ENCODE results near the gene STAP2. TPM values are rescaled to one million over a fixed set of nuclear protein-coding genes. Genes with fewer than 3 reads are reported as not detected.
A peak's percentile ranks its signal among the peaks of the same experiment; 100 is the strongest.

STAP2 gene
- total and polyA plus RNA-seq, 4 donors: 24.4 to 32.6 (median 27.3) TPM

DNA sequence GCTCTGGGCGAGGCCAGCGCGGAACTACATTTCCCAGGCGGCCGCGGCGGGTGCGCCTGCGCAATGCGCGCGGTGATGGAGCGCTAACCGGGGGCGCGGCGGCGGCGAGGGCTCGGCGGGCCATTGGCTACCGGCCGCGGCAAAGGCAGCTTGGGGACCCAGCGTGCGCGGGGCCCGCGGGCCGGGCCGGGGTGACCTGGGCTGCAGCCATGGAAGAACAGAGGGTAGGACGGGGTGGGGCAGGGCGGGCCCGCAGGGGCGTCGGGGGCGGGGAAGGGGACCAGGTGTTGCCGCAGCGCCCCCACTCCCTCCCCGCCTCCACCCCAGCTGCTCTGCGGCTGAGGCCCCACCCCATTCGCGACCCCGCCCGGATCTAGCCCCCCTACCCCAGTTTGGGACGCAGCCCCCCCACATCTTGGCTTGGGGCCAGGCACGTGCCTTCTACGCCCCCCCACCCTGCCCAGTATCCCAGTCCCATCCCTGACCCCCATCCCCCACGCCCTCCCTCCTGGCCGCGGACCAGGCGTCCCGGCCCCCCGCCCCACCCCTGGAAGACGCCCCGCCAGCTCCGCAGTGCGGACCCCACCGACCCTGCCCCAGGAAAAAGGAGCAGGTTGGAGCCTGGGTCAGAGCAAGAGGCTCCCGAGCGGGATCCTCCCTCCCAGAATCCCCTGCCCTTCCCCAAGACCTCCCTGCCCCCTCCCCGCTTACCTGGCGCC is 33.9 kb downstream of the STAP2 start, which contains the start of gene FSD1:
FSD1 (plus strand) TSS at position 61 of the 719 bp plus-strand sequence; CDS start at position 210, 149 bp downstream.
- 8% methylated on average over 44 to 58 of the region's 63 CpGs for WGBS, 2 donors
- Histone ChIP-seq H3K36me3 (ENCODE audit: control insufficient read depth in 4 of 4, insufficient read depth in 4 of 4, low read length in 4 of 4) (no peaks in the 10 kb centered on the region), H3K4me1 (ENCODE audit: control insufficient read depth in 5 of 5, insufficient read depth in 5 of 5, low read length in 5 of 5) (no peaks in the 10 kb centered on the region), H3K9me3 (ENCODE audit: control insufficient read depth in 4 of 4, insufficient read depth in 3 of 4, low read length in 3 of 4) (peaks cover 0 to 2% (median 0%) of the 10 kb centered on the region in 4 donors), H3K4me3 (no peak within 1 kb of the TSS), H3K27me3 (ENCODE audit: control insufficient read depth in 3 of 3, insufficient read depth in 3 of 3, low read length in 2 of 3) (no peaks in the 10 kb centered on the region), H3K27ac (ENCODE audit: low read depth in 1 of 2, low read length in 1 of 2) (no peak within 1 kb of the TSS), H3K9ac (ENCODE audit: insufficient read depth in 1 of 2, low read length in 2 of 2) (no peak within 1 kb of the TSS)
- TF ChIP-seq, protein P1, sequence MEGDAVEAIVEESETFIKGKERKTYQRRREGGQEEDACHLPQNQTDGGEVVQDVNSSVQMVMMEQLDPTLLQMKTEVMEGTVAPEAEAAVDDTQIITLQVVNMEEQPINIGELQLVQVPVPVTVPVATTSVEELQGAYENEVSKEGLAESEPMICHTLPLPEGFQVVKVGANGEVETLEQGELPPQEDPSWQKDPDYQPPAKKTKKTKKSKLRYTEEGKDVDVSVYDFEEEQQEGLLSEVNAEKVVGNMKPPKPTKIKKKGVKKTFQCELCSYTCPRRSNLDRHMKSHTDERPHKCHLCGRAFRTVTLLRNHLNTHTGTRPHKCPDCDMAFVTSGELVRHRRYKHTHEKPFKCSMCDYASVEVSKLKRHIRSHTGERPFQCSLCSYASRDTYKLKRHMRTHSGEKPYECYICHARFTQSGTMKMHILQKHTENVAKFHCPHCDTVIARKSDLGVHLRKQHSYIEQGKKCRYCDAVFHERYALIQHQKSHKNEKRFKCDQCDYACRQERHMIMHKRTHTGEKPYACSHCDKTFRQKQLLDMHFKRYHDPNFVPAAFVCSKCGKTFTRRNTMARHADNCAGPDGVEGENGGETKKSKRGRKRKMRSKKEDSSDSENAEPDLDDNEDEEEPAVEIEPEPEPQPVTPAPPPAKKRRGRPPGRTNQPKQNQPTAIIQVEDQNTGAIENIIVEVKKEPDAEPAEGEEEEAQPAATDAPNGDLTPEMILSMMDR (IDR thresholded peaks at IDR 0.05; ENCODE audit: control extremely low read depth, extremely low read depth): no peak
- ATAC-seq (ENCODE audit: insufficient read depth, low FRiP score): no peak
- peak; percentile 24 to 65 (median 43) for DNase-seq

DNA sequence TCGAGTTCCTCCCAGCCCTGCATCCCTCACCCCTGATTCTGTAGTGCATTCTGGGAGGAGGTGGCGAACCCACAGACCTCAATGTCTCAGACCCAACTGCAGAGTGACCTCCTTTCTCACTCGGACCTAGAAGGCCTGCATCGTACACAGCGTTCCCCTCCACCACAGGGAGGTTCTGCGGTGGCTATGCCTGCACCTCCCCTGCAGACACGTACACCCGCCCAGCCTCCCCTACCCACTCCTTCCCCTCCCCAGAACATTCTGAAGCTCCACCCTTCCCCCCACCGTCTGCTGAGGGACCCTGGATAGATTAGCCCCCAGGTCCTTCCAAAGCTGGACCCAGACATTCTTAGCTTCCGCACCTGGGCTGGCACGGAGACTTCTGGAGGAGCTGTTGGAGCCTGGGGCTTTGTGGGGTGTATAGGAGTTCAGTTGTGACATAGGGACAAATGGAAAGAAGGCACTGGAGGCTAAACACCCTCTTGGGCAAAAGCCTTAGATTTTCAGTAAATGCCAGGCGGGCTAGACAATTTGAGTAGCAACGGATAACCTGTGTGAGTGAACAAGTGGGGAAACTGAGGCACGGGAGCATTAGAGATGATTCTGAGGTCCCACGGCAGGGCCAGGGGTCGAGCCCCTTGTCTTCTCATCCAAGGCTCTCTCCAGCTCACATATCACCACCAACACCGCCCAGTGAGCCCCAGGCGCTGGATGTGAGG is 34.6 kb downstream of the STAP2 start:
- ATAC-seq (ENCODE audit: insufficient read depth, low FRiP score) (no peak), DNase-seq (no peak)
- peaks cover 0 to 2% (median 0%) of the 10 kb centered on the region in 4 donors for H3K9me3 ChIP-seq (ENCODE audit: control insufficient read depth in 4 of 4, insufficient read depth in 3 of 4, low read length in 3 of 4)
- TF ChIP-seq, protein P1 (IDR thresholded peaks at IDR 0.05; ENCODE audit: control extremely low read depth, extremely low read depth): no peak
- H3K4me3 ChIP-seq: no peak overlapping the region
- no peak overlapping the region for H3K27ac ChIP-seq (ENCODE audit: low read depth in 1 of 2, low read length in 1 of 2)
- no peaks in the 10 kb centered on the region for H3K36me3 ChIP-seq (ENCODE audit: control insufficient read depth in 4 of 4, insufficient read depth in 4 of 4, low read length in 4 of 4)
- 48 to 53% methylated on average over 18 of the region's 18 CpGs for WGBS, 2 donors
- H3K4me1 ChIP-seq (ENCODE audit: control insufficient read depth in 5 of 5, insufficient read depth in 5 of 5, low read length in 5 of 5): no peaks in the 10 kb centered on the region
- no peaks in the 10 kb centered on the region for H3K27me3 ChIP-seq (ENCODE audit: control insufficient read depth in 3 of 3, insufficient read depth in 3 of 3, low read length in 2 of 3)
- no peak overlapping the region for H3K9ac ChIP-seq (ENCODE audit: insufficient read depth in 1 of 2, low read length in 2 of 2)

DNA sequence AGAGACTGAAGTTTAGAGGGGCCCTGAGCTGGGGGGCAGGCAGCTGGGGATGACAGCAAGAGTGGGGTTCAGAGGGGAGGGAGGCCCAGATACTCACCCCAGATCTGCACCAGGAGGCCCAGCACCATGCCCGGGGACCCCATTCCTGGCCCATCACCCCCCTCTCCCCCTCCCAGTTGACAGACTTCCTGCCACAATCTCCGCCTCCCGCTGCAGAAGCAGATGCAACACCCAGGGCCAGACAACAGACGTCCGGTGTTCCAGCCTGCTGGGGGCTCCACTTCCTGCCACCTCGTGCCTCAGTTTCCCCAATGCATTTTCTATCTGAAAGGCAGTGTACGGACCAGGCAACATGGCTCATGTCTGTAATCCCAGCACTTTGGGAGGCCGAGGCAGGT is 36.4 kb downstream of the STAP2 start, which contains the start of gene TMIGD2:
TMIGD2 (minus strand) TSS at position 147 of the 398 bp plus-strand sequence; CDS start at position 143, 4 bp downstream.
- Histone ChIP-seq H3K9me3 (ENCODE audit: control insufficient read depth in 4 of 4, insufficient read depth in 3 of 4, low read length in 3 of 4) (peaks cover 0 to 4% (median 0%) of the 10 kb centered on the region in 4 donors), H3K9ac (ENCODE audit: insufficient read depth in 1 of 2, low read length in 2 of 2) (no peak within 1 kb of the TSS), H3K4me1 (ENCODE audit: control insufficient read depth in 5 of 5, insufficient read depth in 5 of 5, low read length in 5 of 5) (peaks cover 0 to 2% (median 0%) of the 10 kb centered on the region in 5 donors), H3K27me3 (ENCODE audit: control insufficient read depth in 3 of 3, insufficient read depth in 3 of 3, low read length in 2 of 3) (no peaks in the 10 kb centered on the region), H3K27ac (ENCODE audit: low read depth in 1 of 2, low read length in 1 of 2) (no peak within 1 kb of the TSS), H3K36me3 (ENCODE audit: control insufficient read depth in 4 of 4, insufficient read depth in 4 of 4, low read length in 4 of 4) (no peaks in the 10 kb centered on the region), H3K4me3 (no peak within 1 kb of the TSS)
- TF ChIP-seq, protein P1 (IDR thresholded peaks at IDR 0.05; ENCODE audit: control extremely low read depth, extremely low read depth): no peak
- DNase-seq (no peak), ATAC-seq (ENCODE audit: insufficient read depth, low FRiP score) (no peak)
- WGBS, 2 donors: 31 to 44% methylated on average over 8 of the region's 8 CpGs

Data from lung (tissue), 12 donors.